ENCODE measurements around the gene CNIH1.
"Not testable (repeated sequence)": the region's sequence is repeated elsewhere in the genome, so short reads cannot be mapped to it uniquely, and the experiment has no call there.

CNIH1 gene

GRCh38 chr14:54396493-54397335 lies 44.5 kb downstream of the CNIH1 start, which contains the start of gene CDKN3:
CDKN3 (plus strand) TSS chr14:54397007; CDS start chr14:54397069, 62 bp downstream.
- peak; percentile 35 for TF ChIP-seq CTCF (conservative IDR thresholded peaks at IDR 0.05)
- peak within 1 kb of the TSS; percentile 65 for H3K27ac ChIP-seq

GRCh38 chr14:54396183-54396492 lies 45.0 kb downstream of the CNIH1 start:
- peak overlapping the region; percentile 65; the same call in 1 of the 2 replicates for H3K27ac ChIP-seq
- no peak for TF ChIP-seq CTCF (conservative IDR thresholded peaks at IDR 0.05)

- no peak for TF ChIP-seq CTCF (conservative IDR thresholded peaks at IDR 0.05)
- H3K27ac ChIP-seq, result no peak overlapping the region
Observed at GRCh38 chr14:54395716-54396115, 45.5 kb downstream of the CNIH1 start.

GRCh38 chr14:54395284-54395683 lies 45.9 kb downstream of the CNIH1 start:
- TF ChIP-seq CTCF (conservative IDR thresholded peaks at IDR 0.05), result no peak
- H3K27ac ChIP-seq, result no peak overlapping the region

- TF ChIP-seq CTCF (conservative IDR thresholded peaks at IDR 0.05), result no peak
- no peak overlapping the region for H3K27ac ChIP-seq
Observed at GRCh38 chr14:54394596-54394995, 46.6 kb downstream of the CNIH1 start.

- not testable (repeated sequence) for H3K27ac ChIP-seq
Observed at GRCh38 chr14:54392986-54393884, 47.9 kb downstream of the CNIH1 start.

- H3K27ac ChIP-seq, result no peak overlapping the region
Observed at GRCh38 chr14:54392131-54392859, 48.9 kb downstream of the CNIH1 start.

More at GRCh38 chr14:54392131-54392859, 48.9 kb downstream of the CNIH1 start:
- TF ChIP-seq CTCF (conservative IDR thresholded peaks at IDR 0.05), result no peak

Measured in VCaP (cell line).